HFF-Myc (cell line): ENCODE results near the gene DIP2C.
"Not testable (repeated sequence)": the region's sequence is repeated elsewhere in the genome, so short reads cannot be mapped to it uniquely, and the experiment has no call there.

Source experiments
- DNase-seq: peaks from one replicate; pipeline ENCODE4 v3.0.0-alpha.2; 2011; ENCODE audit warnings: low read depth; ENCODE audit errors: extremely low read depth
- H3K4me3 ChIP-seq: replicated peaks from 2 replicates; pipeline ENCODE4 v1.5.1; 2011; ENCODE audit warnings: low read depth, mild to moderate bottlenecking, control low read depth, low read length
- TF ChIP-seq, protein P1 (sequence below): IDR thresholded peaks from 2 replicates; pipeline ENCODE4 v1.5.1; 2012; ENCODE audit warnings: mild to moderate bottlenecking, low read depth, low read length, control low read depth; ENCODE audit errors: missing control alignments

The DIP2C gene

DNA sequence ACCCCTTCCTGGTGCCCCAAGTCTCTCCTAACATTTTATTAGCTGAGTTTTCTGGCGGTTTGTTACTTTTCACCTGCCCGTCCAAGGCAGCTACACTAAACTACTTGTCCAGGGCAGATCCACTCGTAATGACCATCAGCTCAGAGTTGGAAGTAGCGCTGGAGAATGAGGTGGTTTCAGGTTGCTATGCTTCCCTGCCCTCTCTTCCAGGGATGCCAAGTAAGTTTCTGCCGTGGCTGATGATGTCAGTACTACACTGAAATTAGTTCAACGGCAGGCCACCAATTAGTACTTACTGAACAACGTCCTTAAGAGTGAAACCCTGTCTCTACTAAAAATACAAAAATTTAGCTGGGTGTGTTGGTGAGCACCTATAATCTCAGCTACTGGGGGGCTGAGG is 55.2 kb downstream of the DIP2C start:
- TF ChIP-seq, protein P1, sequence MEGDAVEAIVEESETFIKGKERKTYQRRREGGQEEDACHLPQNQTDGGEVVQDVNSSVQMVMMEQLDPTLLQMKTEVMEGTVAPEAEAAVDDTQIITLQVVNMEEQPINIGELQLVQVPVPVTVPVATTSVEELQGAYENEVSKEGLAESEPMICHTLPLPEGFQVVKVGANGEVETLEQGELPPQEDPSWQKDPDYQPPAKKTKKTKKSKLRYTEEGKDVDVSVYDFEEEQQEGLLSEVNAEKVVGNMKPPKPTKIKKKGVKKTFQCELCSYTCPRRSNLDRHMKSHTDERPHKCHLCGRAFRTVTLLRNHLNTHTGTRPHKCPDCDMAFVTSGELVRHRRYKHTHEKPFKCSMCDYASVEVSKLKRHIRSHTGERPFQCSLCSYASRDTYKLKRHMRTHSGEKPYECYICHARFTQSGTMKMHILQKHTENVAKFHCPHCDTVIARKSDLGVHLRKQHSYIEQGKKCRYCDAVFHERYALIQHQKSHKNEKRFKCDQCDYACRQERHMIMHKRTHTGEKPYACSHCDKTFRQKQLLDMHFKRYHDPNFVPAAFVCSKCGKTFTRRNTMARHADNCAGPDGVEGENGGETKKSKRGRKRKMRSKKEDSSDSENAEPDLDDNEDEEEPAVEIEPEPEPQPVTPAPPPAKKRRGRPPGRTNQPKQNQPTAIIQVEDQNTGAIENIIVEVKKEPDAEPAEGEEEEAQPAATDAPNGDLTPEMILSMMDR = no peak
- DNase-seq = no peak
- no peak overlapping the region for H3K4me3 ChIP-seq

DNA sequence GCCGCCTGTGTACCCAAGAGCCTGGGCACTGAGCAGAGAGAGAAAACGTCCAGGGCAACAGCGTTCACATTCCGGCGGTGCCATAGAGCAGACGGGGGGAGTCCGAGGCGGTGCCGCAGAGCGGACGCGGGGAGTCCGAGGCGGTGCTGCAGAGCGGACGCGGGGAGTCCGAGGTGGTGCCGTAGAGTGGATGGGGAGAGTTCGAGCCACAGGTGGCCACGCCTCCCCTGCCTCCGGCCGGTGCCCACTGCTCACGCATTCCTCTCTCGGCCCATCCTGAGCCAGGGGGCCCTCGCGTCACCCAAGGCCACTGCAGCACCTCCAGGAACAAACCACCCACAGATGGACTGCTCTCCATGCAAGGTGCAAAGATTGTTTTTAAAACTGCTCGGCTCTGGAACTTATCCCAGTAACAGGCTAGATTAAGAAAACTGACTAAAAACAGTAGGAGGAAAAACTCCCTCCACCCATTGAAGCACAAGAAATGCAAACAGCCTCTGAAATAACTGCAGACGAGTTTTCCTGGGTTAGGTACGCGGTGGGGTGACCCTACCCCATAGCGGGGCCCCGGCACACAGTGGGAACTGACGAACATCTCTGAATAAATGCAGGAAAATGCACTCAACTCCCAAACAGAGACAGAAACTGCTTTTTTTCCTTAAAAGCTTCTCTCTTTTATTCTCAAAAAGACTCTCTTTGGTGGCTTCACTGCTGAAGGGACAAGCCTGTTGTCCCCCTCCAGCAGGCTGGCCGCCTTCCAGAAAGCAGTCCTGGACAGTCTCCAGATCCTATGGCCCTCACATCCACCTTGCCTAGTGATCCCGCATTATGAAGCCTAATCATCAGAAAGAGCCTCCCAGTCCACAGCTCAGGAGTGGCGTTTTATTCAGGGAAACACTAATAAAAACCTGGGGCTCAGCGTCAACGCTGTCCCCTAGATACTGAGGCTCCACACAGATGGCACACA is 55.9 kb downstream of the DIP2C start:
- no peak overlapping the region for H3K4me3 ChIP-seq
- no peak for DNase-seq
- TF ChIP-seq, protein P1 = no peak

DNA sequence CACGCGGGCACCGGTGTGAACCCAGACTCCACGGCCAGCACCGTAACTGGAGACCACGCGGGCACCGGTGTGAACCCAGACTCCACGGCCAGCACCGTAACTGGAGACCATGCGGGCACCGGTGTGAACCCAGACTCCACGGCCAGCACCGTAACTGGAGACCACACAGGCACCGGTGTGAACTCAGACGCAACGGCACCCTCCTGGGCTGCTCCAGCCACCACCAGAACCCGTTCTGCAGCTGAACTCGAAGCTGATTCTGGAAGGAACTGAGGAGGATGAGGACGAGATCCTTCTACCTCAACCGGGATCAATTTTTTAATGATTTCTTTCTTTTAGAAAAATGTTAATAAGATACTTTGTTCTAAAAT is 56.7 kb downstream of the DIP2C start:
- not testable (repeated sequence) for DNase-seq, H3K4me3 ChIP-seq

DNA sequence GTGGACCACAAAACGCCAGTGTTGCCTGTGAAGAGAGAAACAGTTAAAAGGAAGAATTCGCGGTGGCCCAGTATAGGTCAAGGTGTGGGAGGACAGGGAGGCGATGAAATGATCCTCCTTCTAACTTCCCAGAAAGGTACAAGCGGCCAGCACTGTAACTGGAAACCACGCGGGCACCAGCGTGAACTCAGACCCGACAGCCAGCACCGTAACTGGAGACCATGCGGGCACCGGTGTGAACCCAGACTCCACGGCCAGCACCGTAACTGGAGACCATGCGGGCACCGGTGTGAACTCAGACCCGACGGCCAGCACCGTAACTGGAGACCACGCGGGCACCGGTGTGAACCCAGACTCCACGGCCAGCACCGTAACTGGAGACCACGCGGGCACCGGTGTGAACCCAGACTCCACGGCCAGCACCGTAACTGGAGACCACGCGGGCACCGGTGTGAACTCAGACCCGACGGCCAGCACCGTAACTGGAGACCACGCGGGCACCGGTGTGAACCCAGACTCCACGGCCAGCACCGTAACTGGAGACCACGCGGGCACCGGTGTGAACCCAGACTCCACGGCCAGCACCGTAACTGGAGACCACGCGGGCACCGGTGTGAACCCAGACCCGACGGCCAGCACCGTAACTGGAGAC is 57.2 kb downstream of the DIP2C start:
- DNase-seq = not testable (repeated sequence)

DNA sequence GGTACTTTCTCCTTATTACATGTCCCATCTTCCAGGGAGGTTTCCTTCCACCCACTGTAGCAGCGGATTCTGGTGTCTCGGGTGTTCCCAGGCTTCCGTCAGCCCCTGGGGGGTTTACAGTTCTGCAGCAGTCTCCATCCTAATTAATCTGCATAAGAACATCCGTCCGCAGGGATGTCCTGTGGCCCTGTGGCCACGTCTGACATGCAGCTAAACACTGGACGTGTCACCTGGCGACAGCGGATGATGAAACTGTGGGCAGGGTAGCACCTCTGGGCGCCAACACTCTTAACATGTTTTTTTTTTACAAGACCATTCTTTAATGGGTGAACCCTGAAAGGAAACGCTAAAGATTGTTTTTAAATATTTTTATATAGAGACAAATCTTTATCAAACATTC is 58.2 kb downstream of the DIP2C start:
- H3K4me3 ChIP-seq = no peak overlapping the region
- TF ChIP-seq, protein P1 = no peak
- DNase-seq = no peak

More for the DNA sequence above, 57.2 kb downstream of the DIP2C start:
- H3K4me3 ChIP-seq = not testable (repeated sequence)

DNA sequence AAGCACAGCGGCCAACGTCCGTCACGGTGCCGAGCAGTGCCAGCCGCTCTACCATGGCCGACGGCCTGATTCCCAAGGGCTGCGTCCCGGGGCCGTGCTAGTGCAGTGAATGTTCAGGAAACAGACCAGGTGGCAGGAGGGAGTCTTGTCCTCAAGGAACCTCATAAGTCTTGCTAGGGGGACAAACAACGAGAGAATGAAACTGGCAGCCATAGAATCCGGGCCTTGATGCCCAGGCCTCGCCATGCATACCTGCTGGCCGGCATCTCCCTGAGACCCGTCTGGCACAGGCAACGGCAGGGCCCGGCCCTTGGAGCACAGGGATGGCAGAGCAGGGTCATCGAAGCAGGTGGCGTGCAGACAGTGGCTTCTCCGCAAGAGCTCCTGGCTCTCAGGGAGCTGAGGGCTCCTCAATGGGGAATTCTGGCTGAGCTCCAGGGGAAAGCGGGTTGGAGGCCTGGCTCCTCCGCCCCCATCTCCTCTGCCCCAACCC is 58.8 kb downstream of the DIP2C start:
- DNase-seq = no peak
- no peak overlapping the region for H3K4me3 ChIP-seq
- TF ChIP-seq, protein P1 = no peak

DNA sequence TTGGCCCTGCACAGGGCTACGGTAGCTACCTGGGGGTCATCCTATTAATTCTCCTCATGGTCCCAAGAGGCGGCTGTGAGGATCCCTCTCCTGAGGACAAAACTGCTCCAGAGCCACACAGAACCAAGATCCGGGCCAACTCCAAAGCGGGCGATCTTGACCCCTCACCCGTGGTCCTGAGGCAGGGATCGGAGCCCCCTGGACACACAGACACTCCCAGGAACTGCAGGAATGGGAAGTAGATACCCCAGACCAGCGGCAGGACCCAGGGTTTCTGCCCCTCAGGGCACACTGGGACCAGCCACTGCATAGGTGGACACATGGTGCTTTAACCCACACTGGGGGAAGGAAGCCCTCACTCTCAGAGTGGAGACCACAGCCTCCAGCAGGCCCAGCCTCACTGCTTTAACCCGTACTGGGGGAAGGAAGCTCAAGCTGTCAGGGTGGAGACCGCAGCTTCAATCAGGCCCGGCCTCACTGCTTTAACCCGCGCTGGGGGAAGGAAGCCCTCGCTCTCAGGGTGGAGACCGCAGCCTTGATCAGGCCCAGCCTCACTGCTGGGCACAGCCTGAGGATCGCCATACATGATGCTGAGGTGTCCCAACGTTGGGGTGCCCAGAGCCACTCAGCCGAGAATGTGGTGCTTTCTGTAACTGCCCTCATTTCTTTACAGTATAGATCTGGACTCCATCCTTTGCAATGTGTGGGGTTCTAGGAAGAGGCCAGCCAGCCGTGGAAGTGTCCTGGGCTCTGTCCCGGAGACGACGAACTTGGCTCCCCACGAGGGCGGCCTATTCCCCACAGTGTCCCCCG is 60.1 kb downstream of the DIP2C start:
- H3K4me3 ChIP-seq = no peak overlapping the region
- DNase-seq = no peak
- TF ChIP-seq, protein P1 = no peak
